HEK293 (cell line): ENCODE data around the gene KCNA4.

Source experiments
- CTCF ChIP-seq: fragments of 450-650 bp; formaldehyde crosslinking; IDR thresholded peaks from 2 replicates; pipeline ENCODE4 v1.5.1; 2016; ENCODE audit warnings: missing biosample characterization, missing genetic modification characterization
- SCRT2 ChIP-seq: fragments of 450-650 bp; formaldehyde crosslinking; IDR thresholded peaks from 2 replicates; pipeline ENCODE4 v1.5.1; 2016; ENCODE audit warnings: missing biosample characterization, missing genetic modification characterization
- ZNF175 ChIP-seq: fragments of 450-650 bp; formaldehyde crosslinking; IDR thresholded peaks from 2 replicates; pipeline ENCODE4 v1.5.1; 2016; ENCODE audit warnings: missing biosample characterization, missing genetic modification characterization
- ZNF274 ChIP-seq, 2 experiments: fragments of 200-500 bp in 1 of 2; fragments of 450-650 bp in 1 of 2; sonication (Bioruptor generic) in 1 of 2; formaldehyde crosslinking in 1 of 2; IDR thresholded peaks; 2 replicates each; pipeline versions ENCODE4 v1.5.1 to v1.6.1; 2014 to 2016; ENCODE audit warnings: borderline replicate concordance in 1 of 2, inconsistent platforms in 1 of 2, low read length in 1 of 2, missing biosample characterization in 1 of 2, missing genetic modification characterization in 1 of 2
- ZNF544 ChIP-seq: fragments of 450-650 bp; formaldehyde crosslinking; IDR thresholded peaks from 2 replicates; pipeline ENCODE4 v1.5.0; 2017; ENCODE audit warnings: missing biosample characterization, missing genetic modification characterization
- ZNF561 ChIP-seq: fragments of 450-650 bp; IDR thresholded peaks from 2 replicates; pipeline ENCODE4 v1.5.1; 2018; ENCODE audit warnings: missing biosample characterization, missing genetic modification characterization, borderline replicate concordance
- ZNF792 ChIP-seq: fragments of 450-650 bp; formaldehyde crosslinking; IDR thresholded peaks from 2 replicates; pipeline ENCODE4 v1.5.1; 2016; ENCODE audit warnings: missing biosample characterization, missing genetic modification characterization
- TF ChIP-seq, protein P1 (sequence below): fragments of 450-650 bp; formaldehyde crosslinking; IDR thresholded peaks from 2 replicates; pipeline ENCODE4 v1.5.1; 2016; ENCODE audit warnings: missing biosample characterization, missing genetic modification characterization, borderline replicate concordance

DNA sequence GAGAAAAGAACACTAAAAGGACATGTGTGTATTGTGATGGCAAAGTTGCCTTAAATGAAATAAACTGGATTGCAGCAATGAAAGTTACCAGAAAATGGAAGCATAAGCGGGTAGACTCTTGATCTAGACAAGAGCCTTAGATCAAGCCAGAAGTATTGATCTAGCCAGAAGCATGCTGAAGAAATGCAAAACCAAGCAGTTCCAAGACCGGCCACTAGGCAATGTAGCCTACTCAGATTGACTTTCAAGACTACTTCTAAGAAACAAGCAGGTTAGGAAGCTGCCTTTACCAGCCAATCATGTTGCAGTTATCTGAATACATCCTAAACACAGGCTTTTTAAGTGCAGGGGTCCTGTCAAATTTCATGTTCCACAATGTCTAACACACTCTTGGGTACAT, 54.6 kb downstream of the KCNA4 start:
- TF ChIP-seq CTCF (tag by site-specific recombination) (no peak), ZNF274 (IDR thresholded peaks at IDR 0.05; ENCODE audit: low read length) (no peak), ZNF274 (tag by site-specific recombination; IDR thresholded peaks at IDR 0.05; ENCODE audit: borderline replicate concordance) (no peak), ZNF175 (no peak), SCRT2 (tag by site-specific recombination) (no peak), ZNF544 (tag by site-specific recombination) (no peak), ZNF792 (tag by site-specific recombination) (no peak), ZNF561 (no peak)
- TF ChIP-seq, protein P1, sequence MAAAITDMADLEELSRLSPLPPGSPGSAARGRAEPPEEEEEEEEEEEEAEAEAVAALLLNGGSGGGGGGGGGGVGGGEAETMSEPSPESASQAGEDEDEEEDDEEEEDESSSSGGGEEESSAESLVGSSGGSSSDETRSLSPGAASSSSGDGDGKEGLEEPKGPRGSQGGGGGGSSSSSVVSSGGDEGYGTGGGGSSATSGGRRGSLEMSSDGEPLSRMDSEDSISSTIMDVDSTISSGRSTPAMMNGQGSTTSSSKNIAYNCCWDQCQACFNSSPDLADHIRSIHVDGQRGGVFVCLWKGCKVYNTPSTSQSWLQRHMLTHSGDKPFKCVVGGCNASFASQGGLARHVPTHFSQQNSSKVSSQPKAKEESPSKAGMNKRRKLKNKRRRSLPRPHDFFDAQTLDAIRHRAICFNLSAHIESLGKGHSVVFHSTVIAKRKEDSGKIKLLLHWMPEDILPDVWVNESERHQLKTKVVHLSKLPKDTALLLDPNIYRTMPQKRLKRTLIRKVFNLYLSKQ (tag by site-specific recombination) = no peak
